Endodermal cell (in vitro differentiated cells): ENCODE data around the gene PIAS4. TPM values are rescaled to one million over a fixed set of nuclear protein-coding genes. Genes with fewer than 3 reads are reported as not detected.
A peak's percentile ranks its signal among the peaks of the same experiment; 100 is the strongest.

Source experiments
- DNase-seq: peaks from one replicate; pipeline ENCODE4 v3.0.0-alpha.2; 2017
- H3K27ac ChIP-seq: 2 replicates; pipeline ENCODE4 v1.5.1; 2013; ENCODE audit warnings: mild to moderate bottlenecking, low read depth, low read length, moderate library complexity
- H3K27me3 ChIP-seq: 2 replicates; pipeline ENCODE4 v1.6.1; 2013; ENCODE audit warnings: mild to moderate bottlenecking, low read length, moderate library complexity; ENCODE audit not compliant: insufficient read depth, control insufficient read depth, poor library complexity, severe bottlenecking
- H3K36me3 ChIP-seq: 2 replicates; pipeline ENCODE4 v1.7.0; 2013; ENCODE audit warnings: mild to moderate bottlenecking, low read length, moderate library complexity; ENCODE audit not compliant: control insufficient read depth, insufficient read depth
- H3K4me1 ChIP-seq: one replicate; pipeline ENCODE4 v1.7.0; 2013; ENCODE audit warnings: low read length; ENCODE audit not compliant: control insufficient read depth, insufficient read depth
- H3K4me3 ChIP-seq: 2 replicates; pipeline ENCODE4 v1.5.1; 2013; ENCODE audit warnings: mild to moderate bottlenecking, low read length, moderate library complexity
- H3K9ac ChIP-seq: 2 replicates; pipeline ENCODE4 v1.6.1; 2013; ENCODE audit warnings: mild to moderate bottlenecking, low read length, moderate library complexity; ENCODE audit not compliant: poor library complexity, severe bottlenecking; ENCODE audit errors: extremely low read depth
- H3K9me3 ChIP-seq: 2 replicates; pipeline ENCODE4 v1.6.1; 2013; ENCODE audit warnings: mild to moderate bottlenecking, low read length, moderate library complexity; ENCODE audit not compliant: control insufficient read depth
- H3K27ac Mint-ChIP-seq: 2 replicates; pipeline ENCODE4 v1.8.0; 2020; ENCODE audit warnings: mixed read lengths
- H3K27me3 Mint-ChIP-seq: 2 replicates; pipeline ENCODE4 v1.8.0; 2021; ENCODE audit warnings: mild to moderate bottlenecking, mixed read lengths; ENCODE audit not compliant: insufficient read depth
- H3K36me3 Mint-ChIP-seq: 2 replicates; pipeline ENCODE4 v1.8.0; 2020; ENCODE audit warnings: low read depth, mixed read lengths
- H3K4me1 Mint-ChIP-seq: 2 replicates; pipeline ENCODE4 v1.8.0; 2020; ENCODE audit warnings: mixed read lengths
- H3K4me3 Mint-ChIP-seq: 2 replicates; pipeline ENCODE4 v1.8.0; 2020; ENCODE audit warnings: mild to moderate bottlenecking, moderate library complexity, mixed read lengths
- H3K9me3 Mint-ChIP-seq: 2 replicates; pipeline ENCODE4 v1.8.0; 2020; ENCODE audit warnings: mild to moderate bottlenecking, mixed read lengths
- CTCF ChIP-seq: fragments of 200-600 bp; sonication (generic); conservative IDR thresholded peaks from 2 replicates; pipeline ENCODE4 v1.5.0; 2021; ENCODE audit warnings: antibody characterized with exemption, mild to moderate bottlenecking
- WGBS, 2 experiments: methylation state at CpG; one replicate each; pipeline versions ENCODE4 v1.1.5 to v1.1.7; 2013; ENCODE audit warnings: missing lambda C conversion rate in 2 of 2, mixed read lengths in 1 of 2; ENCODE audit not compliant: insufficient coverage in 1 of 2, insufficient read length in 1 of 2; 5-methylcytosine and 5-hydroxymethylcytosine counted together
- total RNA-seq, 2 donors: library from RNA; stranded (reverse); fragmentation: NEBNext Ultra II Directional in 1 of 2; extraction: Animal tissue kit (Norgen Biotek cat#: 25700) in 1 of 2; gene quantifications; 2 replicates in 1 of 2; 3 replicates in 1 of 2; pipeline ENCODE4 v1.2.1, GENCODE V29; 2021

Gene PIAS4
- total RNA-seq, 2 donors from 2014 or later, result 57.5 to 58.1 TPM

GRCh38 chr19:4037301-4037949 is 29.9 kb downstream of the PIAS4 start:
- H3K4me3 ChIP-seq, result no peak overlapping the region
- 94 to 95% methylated on average over 51 to 54 of the region's 54 CpGs for WGBS, 2 experiments
- no peak for DNase-seq
- no peaks in the 10 kb centered on the region for H3K27me3 ChIP-seq
- H3K27ac ChIP-seq, result no peak overlapping the region
- no peak overlapping the region for H3K27ac Mint-ChIP-seq
- no peaks in the 10 kb centered on the region for H3K4me1 Mint-ChIP-seq
- H3K9me3 ChIP-seq, result no peaks in the 10 kb centered on the region
- no peaks in the 10 kb centered on the region for H3K4me1 ChIP-seq
- H3K9ac ChIP-seq, result no peak overlapping the region
- H3K36me3 Mint-ChIP-seq, result peaks cover 13% of the 10 kb centered on the region
- peaks cover 20% of the 10 kb centered on the region for H3K36me3 ChIP-seq
- peaks cover 2% of the 10 kb centered on the region for H3K9me3 Mint-ChIP-seq
- no peak for TF ChIP-seq CTCF
- H3K27me3 Mint-ChIP-seq, result no peaks in the 10 kb centered on the region
- no peak overlapping the region for H3K4me3 Mint-ChIP-seq

- TF ChIP-seq CTCF, result no peak
- Histone ChIP-seq H3K27ac (no peak overlapping the region), H3K9me3 (no peaks in the 10 kb centered on the region), H3K27me3 (no peaks in the 10 kb centered on the region), H3K36me3 (peaks cover 20% of the 10 kb centered on the region), H3K4me1 (no peaks in the 10 kb centered on the region), H3K9ac (no peak overlapping the region), H3K4me3 (no peak overlapping the region)
- peaks cover 13% of the 10 kb centered on the region for H3K36me3 Mint-ChIP-seq
- WGBS, 2 experiments, result 93% methylated on average over 25 of the region's 33 CpGs; no CpG with 5 or more reads in 1 of the 2 experiments
- H3K27me3 Mint-ChIP-seq, result no peaks in the 10 kb centered on the region
- no peak for DNase-seq
- H3K4me3 Mint-ChIP-seq, result no peak overlapping the region
- no peaks in the 10 kb centered on the region for H3K4me1 Mint-ChIP-seq
- H3K27ac Mint-ChIP-seq, result no peak overlapping the region
- H3K9me3 Mint-ChIP-seq, result peaks cover 2% of the 10 kb centered on the region
Observed at GRCh38 chr19:4038057-4038456, 30.5 kb downstream of the PIAS4 start.

- no peaks in the 10 kb centered on the region for H3K27me3 ChIP-seq
- H3K36me3 Mint-ChIP-seq, result peaks cover 11% of the 10 kb centered on the region
- no peak for TF ChIP-seq CTCF
- no peak for DNase-seq
- no peaks in the 10 kb centered on the region for H3K4me1 Mint-ChIP-seq
- no peaks in the 10 kb centered on the region for H3K4me1 ChIP-seq
- H3K4me3 Mint-ChIP-seq, result no peak overlapping the region
- H3K27ac ChIP-seq, result peak overlapping the region; percentile 44
- H3K27ac Mint-ChIP-seq, result no peak overlapping the region
- no peaks in the 10 kb centered on the region for H3K9me3 ChIP-seq
- peaks cover 2% of the 10 kb centered on the region for H3K9me3 Mint-ChIP-seq
- no peak overlapping the region for H3K4me3 ChIP-seq
- no peaks in the 10 kb centered on the region for H3K27me3 Mint-ChIP-seq
- peaks cover 20% of the 10 kb centered on the region for H3K36me3 ChIP-seq
- 91 to 95% methylated on average over 24 to 39 of the region's 40 CpGs for WGBS, 2 experiments
- H3K9ac ChIP-seq, result no peak overlapping the region
Observed at GRCh38 chr19:4038661-4039423, 31.3 kb downstream of the PIAS4 start.
